Duodenal mucosa (tissue), 2 donors: ENCODE data around the gene ADGRG3.

Experiments used
- H3K27ac ChIP-seq: one replicate; pipeline ENCODE4 v1.7.0; 2013; ENCODE audit warnings: low read depth, low read length
- H3K27me3 ChIP-seq, 2 donors: one replicate each; pipeline ENCODE4 v1.7.0; 2013; ENCODE audit warnings: low read length in 2 of 2, control low read depth in 1 of 2; ENCODE audit not compliant: insufficient read depth in 2 of 2, control insufficient read depth in 1 of 2
- H3K36me3 ChIP-seq, 2 donors: one replicate each; pipeline ENCODE4 v1.7.0; 2013; ENCODE audit warnings: low read length in 2 of 2, control low read depth in 1 of 2; ENCODE audit not compliant: insufficient read depth in 2 of 2, control insufficient read depth in 1 of 2
- H3K4me1 ChIP-seq, 2 donors: one replicate each; pipeline ENCODE4 v1.7.0; 2013; ENCODE audit warnings: low read length in 2 of 2, control low read depth in 1 of 2; ENCODE audit not compliant: insufficient read depth in 2 of 2, control insufficient read depth in 1 of 2
- H3K4me3 ChIP-seq, 2 donors: one replicate each; pipeline ENCODE4 v1.7.0; 2013; ENCODE audit warnings: low read length in 2 of 2, low read depth in 1 of 2
- H3K9ac ChIP-seq, 2 donors: one replicate each; pipeline ENCODE4 v1.7.0; 2013; ENCODE audit warnings: low read length in 2 of 2, low read depth in 1 of 2
- H3K9me3 ChIP-seq, 2 donors: one replicate each; pipeline ENCODE4 v1.7.0; 2013; ENCODE audit warnings: low read length in 2 of 2, control low read depth in 1 of 2; ENCODE audit not compliant: control insufficient read depth in 1 of 2

Gene ADGRG3

GRCh38 chr16:57656342-57656955, 11.7 kb upstream of the ADGRG3 start:
- H3K27me3 ChIP-seq, result no peaks in the 10 kb centered on the region
- no peaks in the 10 kb centered on the region for H3K4me1 ChIP-seq
- no peak overlapping the region for H3K4me3 ChIP-seq
- no peak overlapping the region for H3K9ac ChIP-seq
- H3K27ac ChIP-seq, result no peak overlapping the region
- peaks cover 11 to 57% of the 10 kb centered on the region in 2 donors for H3K36me3 ChIP-seq
- H3K9me3 ChIP-seq, result no peaks in the 10 kb centered on the region

- no peak overlapping the region for H3K9ac ChIP-seq
- H3K9me3 ChIP-seq, result no peaks in the 10 kb centered on the region
- H3K27me3 ChIP-seq, result no peaks in the 10 kb centered on the region
- H3K4me1 ChIP-seq, result no peaks in the 10 kb centered on the region
- no peak overlapping the region for H3K4me3 ChIP-seq
- H3K36me3 ChIP-seq, result peaks cover 12 to 58% of the 10 kb centered on the region in 2 donors
- no peak overlapping the region for H3K27ac ChIP-seq
Measured at GRCh38 chr16:57657228-57657627, 10.9 kb upstream of the ADGRG3 start.

- Histone ChIP-seq H3K36me3 (peaks cover 12 to 68% of the 10 kb centered on the region in 2 donors), H3K27ac (no peak overlapping the region), H3K4me1 (no peaks in the 10 kb centered on the region)
Measured at GRCh38 chr16:57658130-57658877, 9.8 kb upstream of the ADGRG3 start.

DNA sequence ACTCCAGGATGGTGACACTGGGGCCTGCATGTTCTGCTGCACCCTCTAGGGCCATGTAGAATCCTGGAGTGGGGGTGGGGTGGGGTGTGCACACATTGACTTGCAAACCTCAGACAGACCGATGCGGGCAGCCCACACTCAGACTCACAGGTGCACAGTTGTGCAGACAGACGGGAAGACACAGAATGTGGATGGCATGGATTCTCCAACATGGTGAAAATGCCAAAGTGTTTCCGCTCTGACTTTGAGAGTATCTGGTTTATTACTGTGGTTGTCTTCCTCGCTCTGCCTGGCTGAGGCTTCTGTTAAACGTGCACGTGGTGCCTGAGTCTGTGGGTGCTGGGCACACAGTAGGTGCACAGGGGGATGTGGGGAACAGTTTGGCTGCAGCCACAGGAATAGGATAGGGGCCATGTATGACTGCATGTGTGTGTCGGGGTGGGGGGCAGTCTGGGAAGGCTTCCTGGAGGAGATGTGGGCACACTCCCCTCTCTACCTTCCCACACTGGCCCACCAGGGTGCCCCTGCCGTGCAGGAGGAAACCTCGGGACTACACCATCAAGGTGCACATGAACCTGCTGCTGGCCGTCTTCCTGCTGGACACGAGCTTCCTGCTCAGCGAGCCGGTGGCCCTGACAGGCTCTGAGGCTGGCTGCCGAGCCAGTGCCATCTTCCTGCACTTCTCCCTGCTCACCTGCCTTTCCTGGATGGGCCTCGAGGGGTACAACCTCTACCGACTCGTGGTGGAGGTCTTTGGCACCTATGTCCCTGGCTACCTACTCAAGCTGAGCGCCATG, 9.0 kb upstream of the ADGRG3 start:
- Histone ChIP-seq H3K27me3 (no peaks in the 10 kb centered on the region), H3K4me3 (no peak overlapping the region), H3K4me1 (no peaks in the 10 kb centered on the region), H3K27ac (no peak overlapping the region), H3K9me3 (no peaks in the 10 kb centered on the region), H3K36me3 (peaks cover 12 to 73% of the 10 kb centered on the region in 2 donors), H3K9ac (no peak overlapping the region)

More at GRCh38 chr16:57658130-57658877, 9.8 kb upstream of the ADGRG3 start:
- Histone ChIP-seq H3K4me3 (no peak overlapping the region), H3K27me3 (no peaks in the 10 kb centered on the region), H3K9me3 (no peaks in the 10 kb centered on the region), H3K9ac (no peak overlapping the region)

- Histone ChIP-seq H3K9ac (no peak overlapping the region), H3K9me3 (no peaks in the 10 kb centered on the region), H3K4me1 (no peaks in the 10 kb centered on the region), H3K4me3 (no peak overlapping the region), H3K27me3 (no peaks in the 10 kb centered on the region), H3K36me3 (peaks cover 12 to 69% of the 10 kb centered on the region in 2 donors), H3K27ac (no peak overlapping the region)
Measured at GRCh38 chr16:57660715-57661463, 7.2 kb upstream of the ADGRG3 start.

DNA sequence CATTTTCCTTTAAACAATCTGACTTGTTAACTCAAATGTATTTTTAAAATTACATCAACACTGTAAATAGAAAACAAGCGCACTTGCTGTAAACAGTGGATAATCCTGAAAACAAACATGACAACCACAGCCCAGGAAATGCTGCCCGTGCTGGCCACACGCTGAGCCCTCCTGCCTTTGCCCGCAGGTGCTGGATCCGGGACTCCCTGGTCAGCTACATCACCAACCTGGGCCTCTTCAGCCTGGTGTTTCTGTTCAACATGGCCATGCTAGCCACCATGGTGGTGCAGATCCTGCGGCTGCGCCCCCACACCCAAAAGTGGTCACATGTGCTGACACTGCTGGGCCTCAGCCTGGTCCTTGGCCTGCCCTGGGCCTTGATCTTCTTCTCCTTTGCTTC, 6.6 kb upstream of the ADGRG3 start:
- no peaks in the 10 kb centered on the region for H3K27me3 ChIP-seq
- H3K9me3 ChIP-seq, result no peaks in the 10 kb centered on the region
- no peak overlapping the region for H3K9ac ChIP-seq
- H3K4me1 ChIP-seq, result no peaks in the 10 kb centered on the region
- no peak overlapping the region for H3K4me3 ChIP-seq
- peaks cover 12 to 63% of the 10 kb centered on the region in 2 donors for H3K36me3 ChIP-seq
- no peak overlapping the region for H3K27ac ChIP-seq

GRCh38 chr16:57661936-57662906, 5.9 kb upstream of the ADGRG3 start:
- Histone ChIP-seq H3K4me1 (no peaks in the 10 kb centered on the region), H3K4me3 (no peak overlapping the region), H3K27ac (no peak overlapping the region), H3K36me3 (peaks cover 12 to 63% of the 10 kb centered on the region in 2 donors), H3K9ac (no peak overlapping the region), H3K27me3 (no peaks in the 10 kb centered on the region), H3K9me3 (no peaks in the 10 kb centered on the region)

GRCh38 chr16:57663436-57663835, 4.7 kb upstream of the ADGRG3 start:
- H3K27ac ChIP-seq, result no peak overlapping the region
- no peak overlapping the region for H3K4me3 ChIP-seq
- no peaks in the 10 kb centered on the region for H3K27me3 ChIP-seq
- no peaks in the 10 kb centered on the region for H3K4me1 ChIP-seq
- H3K36me3 ChIP-seq, result peaks cover 7 to 54% of the 10 kb centered on the region in 2 donors
- H3K9me3 ChIP-seq, result no peaks in the 10 kb centered on the region
- H3K9ac ChIP-seq, result no peak overlapping the region
